Tibial artery (tissue), 4 donors: Measurements from ENCODE around the gene SNAP47.

ENCODE experiments used
- DNase-seq, 2 donors: peaks; one replicate each; pipeline ENCODE4 v3.0.0-alpha.2; 2019
- H3K27ac ChIP-seq, 2 donors: fragments of 200-600 bp; sonication (generic) in 1 of 2; 1 replicate in 1 of 2; 2 replicates in 1 of 2; pipeline ENCODE4 v1.5.1; 2018 to 2019; ENCODE audit warnings: mild to moderate bottlenecking in 1 of 2
- H3K27me3 ChIP-seq, 2 donors: fragments of 200-600 bp; sonication (generic) in 1 of 2; one replicate each; pipeline versions ENCODE4 v1.5.1 to v1.6.0; 2016 to 2019
- H3K36me3 ChIP-seq, 3 donors: fragments of 200-600 bp; sonication (generic) in 2 of 3; one replicate each; pipeline ENCODE4 v1.5.1; 2016 to 2019; ENCODE audit warnings: mild to moderate bottlenecking in 2 of 3
- H3K4me1 ChIP-seq, 4 donors: fragments of 200-600 bp; sonication (generic) in 2 of 4; 1 replicate in 3 of 4; 2 replicates in 1 of 4; pipeline ENCODE4 v1.5.1; 2016 to 2019
- H3K4me3 ChIP-seq, 2 donors: fragments of 200-600 bp; sonication (generic) in 1 of 2; 1 replicate in 1 of 2; 2 replicates in 1 of 2; pipeline ENCODE4 v1.5.1; 2018 to 2019; ENCODE audit warnings: mild to moderate bottlenecking in 2 of 2
- H3K9me3 ChIP-seq, 3 donors: fragments of 200-600 bp; sonication (generic) in 1 of 3; one replicate each; pipeline ENCODE4 v1.5.1; 2016 to 2019
- CTCF ChIP-seq, 2 experiments: fragments of 200-600 bp in 1 of 2; fragments of 450-650 bp in 1 of 2; IDR thresholded peaks; one replicate each; pipeline ENCODE4 v1.5.1; 2017 to 2019; ENCODE audit warnings: antibody characterized with exemption in 2 of 2, mild to moderate bottlenecking in 1 of 2, moderate library complexity in 1 of 2
- intact Hi-C: fragments of 100-400 bp; cut with DNase I; formaldehyde crosslinking; loops from one replicate; pipeline ENCODE4 v1.15.0; 2023; ENCODE audit warnings: low total_unique reads

Gene SNAP47

DNA sequence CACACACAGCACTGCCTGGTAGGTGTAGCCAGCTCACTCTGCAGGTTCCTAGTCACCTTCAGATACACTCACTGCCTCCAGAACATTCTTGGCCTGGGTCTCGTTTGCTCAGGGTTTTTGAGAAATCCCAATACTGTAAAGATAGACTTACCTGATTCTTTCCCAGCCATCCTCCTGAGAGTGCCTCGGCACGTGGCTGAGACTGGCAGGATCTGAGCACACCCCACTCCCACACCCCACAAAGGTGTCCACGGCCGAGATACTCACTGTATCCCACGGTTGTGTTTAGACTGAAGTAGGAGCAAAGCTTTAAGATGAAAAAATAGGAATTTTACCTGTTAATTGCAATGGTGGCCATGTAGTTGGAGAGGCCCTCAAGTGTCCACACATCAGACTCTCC, 33.4 kb downstream of the SNAP47 start:
- Histone ChIP-seq H3K9me3 (no peaks in the 10 kb centered on the region), H3K27ac (no peak overlapping the region), H3K36me3 (peaks cover 27 to 86% (median 52%) of the 10 kb centered on the region in 3 donors), H3K27me3 (no peaks in the 10 kb centered on the region), H3K4me3 (no peak overlapping the region), H3K4me1 (peaks cover 0 to 5% (median 0%) of the 10 kb centered on the region in 4 donors)
- intact Hi-C loops, result loop anchor here (10.0 kb wide), 1 partner anchor 316 kb away; the partner anchor contains the start of gene ARF1
- DNase-seq, result no peak
- no peak for TF ChIP-seq CTCF (IDR thresholded peaks at IDR 0.05)

DNA sequence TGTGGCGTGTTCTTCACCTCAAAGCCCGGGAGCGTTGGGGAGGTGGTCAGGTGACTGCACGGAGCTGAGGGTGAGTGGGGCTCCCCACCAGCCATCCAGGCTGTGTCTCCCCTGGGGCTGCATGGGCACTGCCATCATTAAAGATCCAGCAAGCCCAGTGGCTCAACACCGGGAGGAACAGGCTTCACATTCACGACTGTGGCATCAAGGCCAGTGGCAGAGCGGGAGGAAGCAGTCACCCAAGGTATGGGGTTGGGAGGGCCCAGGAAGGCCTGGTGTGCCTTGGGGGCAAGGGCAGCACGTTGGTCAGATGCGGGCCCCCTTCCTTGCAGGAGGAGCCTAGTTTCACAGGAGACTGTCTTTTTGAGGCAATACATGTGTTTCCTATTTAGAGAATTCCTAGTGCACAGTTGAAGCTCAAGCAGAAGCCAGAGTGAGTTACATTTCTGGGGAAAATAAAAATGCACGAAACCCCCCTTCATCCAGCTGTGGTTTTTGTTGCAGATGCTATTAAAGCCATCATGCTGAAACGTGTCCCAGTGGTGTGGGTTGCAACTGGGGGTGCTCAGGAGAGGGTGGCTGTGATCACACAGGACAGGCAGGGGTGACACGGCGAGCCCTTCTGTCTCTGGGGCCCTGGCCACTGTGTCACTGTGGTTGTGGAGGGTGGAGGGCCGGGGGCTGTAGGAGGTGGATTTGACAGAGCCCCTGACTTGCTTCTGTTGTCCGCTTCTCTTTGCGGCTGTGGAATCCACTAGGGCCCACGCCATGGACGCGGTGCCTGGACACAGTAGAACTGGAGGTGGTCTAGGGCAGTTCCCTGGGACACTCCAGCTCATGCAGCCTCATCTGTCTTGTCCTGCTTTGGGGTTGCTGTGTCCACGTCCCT, 34.1 kb downstream of the SNAP47 start:
- H3K4me1 ChIP-seq, result no peaks in the 10 kb centered on the region
- peaks cover 27 to 86% (median 52%) of the 10 kb centered on the region in 3 donors for H3K36me3 ChIP-seq
- no peak for TF ChIP-seq CTCF (IDR thresholded peaks at IDR 0.05)
- no peak overlapping the region for H3K27ac ChIP-seq
- no peaks in the 10 kb centered on the region for H3K27me3 ChIP-seq
- H3K4me3 ChIP-seq, result no peak overlapping the region
- H3K9me3 ChIP-seq, result no peaks in the 10 kb centered on the region
- intact Hi-C loops, result loop anchor here (10.0 kb wide), 1 partner anchor 316 kb away; the partner anchor contains the start of gene ARF1
- no peak for DNase-seq

DNA sequence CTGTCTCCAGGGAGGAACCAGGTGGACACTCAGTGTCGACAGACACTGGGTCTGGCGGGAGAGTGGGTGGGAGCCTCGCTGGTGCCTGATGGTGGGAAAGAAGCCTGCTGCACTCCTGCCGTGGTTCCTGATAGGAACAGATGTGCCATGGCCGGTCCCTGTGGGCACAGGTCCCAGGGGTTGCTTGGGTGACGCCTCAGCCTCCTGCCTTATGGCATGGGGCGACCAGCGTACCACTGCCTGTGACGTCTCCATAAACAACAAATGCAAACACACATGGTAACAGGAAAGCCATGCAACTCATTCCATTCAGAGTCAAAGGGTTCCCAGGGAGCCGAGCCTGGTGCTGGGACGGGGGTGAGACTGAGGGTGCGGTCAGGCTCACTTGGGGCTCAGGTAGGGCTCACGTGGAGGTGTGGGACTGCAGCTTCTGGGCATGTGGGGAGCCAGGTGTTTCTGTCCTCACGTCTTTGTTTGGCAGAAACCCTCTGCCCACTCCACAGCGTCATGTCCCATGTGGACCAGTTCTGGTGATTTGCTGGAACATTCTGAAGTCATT, 34.8 kb downstream of the SNAP47 start:
- intact Hi-C loops, result loop anchor here (10.0 kb wide), 1 partner anchor 315 kb away; the partner anchor contains the start of gene ARF1
- peaks cover 0 to 7% (median 6%) of the 10 kb centered on the region in 4 donors for H3K4me1 ChIP-seq
- no peak for DNase-seq
- H3K9me3 ChIP-seq, result no peaks in the 10 kb centered on the region
- H3K27me3 ChIP-seq, result no peaks in the 10 kb centered on the region
- no peak overlapping the region for H3K27ac ChIP-seq
- no peak for TF ChIP-seq CTCF (IDR thresholded peaks at IDR 0.05)
- H3K36me3 ChIP-seq, result peaks cover 27 to 81% (median 52%) of the 10 kb centered on the region in 3 donors
- no peak overlapping the region for H3K4me3 ChIP-seq

DNA sequence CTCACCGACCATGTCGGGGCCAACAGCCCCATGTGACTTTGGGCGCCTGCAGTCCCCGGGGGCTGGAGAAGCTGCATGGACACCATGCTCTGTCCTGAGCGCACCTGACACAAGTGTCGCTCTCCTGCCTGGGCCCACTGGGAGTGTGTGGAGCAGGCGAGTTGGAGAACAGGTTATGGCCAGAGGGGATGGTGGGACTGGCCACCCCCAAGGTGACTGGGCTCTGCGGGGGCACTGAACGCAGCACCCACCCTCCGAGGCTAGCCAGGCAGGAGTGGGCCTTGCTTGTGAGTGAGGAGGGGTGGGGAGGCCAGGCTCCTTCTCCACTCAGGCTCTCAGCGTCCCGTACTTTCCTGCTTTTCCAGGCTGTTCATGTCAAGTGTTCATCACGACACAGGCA, 35.6 kb downstream of the SNAP47 start:
- H3K4me1 ChIP-seq, result peaks cover 0 to 14% (median 12%) of the 10 kb centered on the region in 4 donors
- TF ChIP-seq CTCF (IDR thresholded peaks at IDR 0.05), result no peak
- no peaks in the 10 kb centered on the region for H3K27me3 ChIP-seq
- intact Hi-C loops, result no loop called here
- no peak overlapping the region for H3K27ac ChIP-seq
- DNase-seq, result no peak
- H3K4me3 ChIP-seq, result no peak overlapping the region
- peaks cover 28 to 78% (median 47%) of the 10 kb centered on the region in 3 donors for H3K36me3 ChIP-seq
- no peaks in the 10 kb centered on the region for H3K9me3 ChIP-seq

DNA sequence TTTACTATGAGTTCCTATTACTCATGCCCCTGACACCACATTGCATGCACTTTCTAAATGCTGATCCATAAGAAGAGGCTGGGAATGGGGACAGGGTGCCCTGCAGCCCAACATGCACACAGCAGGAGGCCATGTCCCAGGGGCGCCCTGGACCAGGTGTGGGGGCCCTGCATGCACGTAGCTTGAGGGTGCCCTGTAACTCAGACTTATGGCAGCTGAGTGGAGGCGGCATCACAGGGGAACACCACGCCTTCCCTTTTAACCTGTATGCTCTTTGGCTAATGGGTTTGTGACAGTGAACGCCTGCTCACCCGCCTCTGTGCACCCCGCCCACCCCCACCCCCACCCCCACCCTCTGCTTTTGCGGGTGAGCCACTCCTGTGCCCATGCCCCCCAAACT, 36.1 kb downstream of the SNAP47 start:
- intact Hi-C loops, result no loop called here
- no peak for TF ChIP-seq CTCF (IDR thresholded peaks at IDR 0.05)

More for the DNA sequence above, 36.1 kb downstream of the SNAP47 start:
- Histone ChIP-seq H3K9me3 (no peaks in the 10 kb centered on the region), H3K4me3 (no peak overlapping the region), H3K4me1 (peaks cover 0 to 14% (median 12%) of the 10 kb centered on the region in 4 donors), H3K27ac (no peak overlapping the region), H3K27me3 (no peaks in the 10 kb centered on the region), H3K36me3 (peaks cover 29 to 78% (median 42%) of the 10 kb centered on the region in 3 donors)
- DNase-seq, result no peak
